HG02973 (cell line): Measurements from ENCODE around the gene TMX4.
"Not testable (repeated sequence)": the region's sequence is repeated elsewhere in the genome, so short reads cannot be mapped to it uniquely, and the experiment has no call there.

Experiments
- ATAC-seq: cut with Tn5 transposase; IDR thresholded peaks from one replicate; pipeline ENCODE4 v1.9.1; 2021; ENCODE audit warnings: moderate library complexity; ENCODE audit not compliant: unreplicated experiment

The TMX4 gene

GRCh38 chr20:7974785-7975435 lies 44.7 kb downstream of the TMX4 start:
- no peak for ATAC-seq

GRCh38 chr20:7971536-7972280 lies 47.9 kb downstream of the TMX4 start:
- ATAC-seq: no peak

GRCh38 chr20:7967199-7967844 lies 52.2 kb downstream of the TMX4 start:
- no peak for ATAC-seq

- no peak for ATAC-seq
Measured at GRCh38 chr20:7966176-7966575, 53.4 kb downstream of the TMX4 start.

GRCh38 chr20:7959484-7959883 lies 60.1 kb downstream of the TMX4 start:
- ATAC-seq: no peak

GRCh38 chr20:7956561-7956960 lies 63.0 kb downstream of the TMX4 start:
- not testable (repeated sequence) for ATAC-seq

GRCh38 chr20:7950387-7950786 lies 69.2 kb downstream of the TMX4 start:
- ATAC-seq: no peak

- ATAC-seq: no peak
Measured at GRCh38 chr20:7943891-7944290, 75.7 kb downstream of the TMX4 start.

- ATAC-seq: no peak
Measured at GRCh38 chr20:7940341-7940740, 79.2 kb downstream of the TMX4 start, which contains the start of gene HAO1. Gene HAO1 (minus strand): TSS chr20:7940458. CDS start chr20:7940422, 36 bp downstream.

GRCh38 chr20:7939663-7940062 lies 79.9 kb downstream of the TMX4 start:
- ATAC-seq: no peak

GRCh38 chr20:7938058-7938457 lies 81.5 kb downstream of the TMX4 start:
- no peak for ATAC-seq

GRCh38 chr20:7937328-7937727 lies 82.2 kb downstream of the TMX4 start:
- ATAC-seq: no peak

GRCh38 chr20:7935027-7935551 lies 84.5 kb downstream of the TMX4 start:
- peak; percentile 63 for ATAC-seq

GRCh38 chr20:7933346-7933745 lies 86.2 kb downstream of the TMX4 start:
- no peak for ATAC-seq

GRCh38 chr20:7930343-7930742 lies 89.2 kb downstream of the TMX4 start:
- no peak for ATAC-seq
